IPS-15b (cell line): Measurements from ENCODE around the gene TBC1D22A.

Experiments
- H3K27me3 ChIP-seq: one replicate; pipeline ENCODE4 v1.6.1; 2013; ENCODE audit warnings: low read length; ENCODE audit not compliant: control insufficient read depth, insufficient read depth
- H3K36me3 ChIP-seq: one replicate; pipeline ENCODE4 v1.6.1; 2013; ENCODE audit warnings: low read length; ENCODE audit not compliant: control insufficient read depth, insufficient read depth
- H3K4me1 ChIP-seq: one replicate; pipeline ENCODE4 v1.6.1; 2013; ENCODE audit warnings: mild to moderate bottlenecking, low read length; ENCODE audit not compliant: control insufficient read depth, insufficient read depth
- H3K4me3 ChIP-seq: one replicate; pipeline ENCODE4 v1.5.1; 2013; ENCODE audit warnings: low read depth, low read length
- H3K9ac ChIP-seq: one replicate; pipeline ENCODE4 v1.6.1; 2013; ENCODE audit warnings: low read depth, mild to moderate bottlenecking, low read length
- H3K9me3 ChIP-seq: one replicate; pipeline ENCODE4 v1.6.1; 2013; ENCODE audit warnings: mild to moderate bottlenecking, low read length; ENCODE audit not compliant: control insufficient read depth, insufficient read depth

Gene TBC1D22A

DNA sequence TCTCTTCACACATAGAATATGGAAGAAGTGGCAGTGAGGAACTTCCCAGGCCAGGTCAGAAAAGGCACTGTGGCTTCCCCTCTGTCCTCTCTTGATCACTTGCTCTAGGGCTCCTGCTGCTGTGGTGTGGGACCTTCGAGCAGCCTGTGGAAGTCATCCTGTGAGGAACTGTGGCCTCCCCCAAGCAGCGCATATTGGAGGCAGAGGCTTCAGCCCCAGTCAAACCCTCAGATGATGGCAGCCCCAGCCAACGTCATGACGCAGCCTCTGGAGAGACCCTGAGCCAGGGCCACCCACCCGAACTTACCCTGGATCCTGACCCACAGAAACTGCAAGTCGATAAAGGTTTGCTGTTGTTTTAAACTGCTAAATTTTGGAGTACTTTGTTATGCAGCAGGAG, 444.9 kb downstream of the TBC1D22A start:
- Histone ChIP-seq H3K4me3 (no peak overlapping the region), H3K9me3 (no peaks in the 10 kb centered on the region), H3K27me3 (no peaks in the 10 kb centered on the region), H3K36me3 (no peaks in the 10 kb centered on the region), H3K9ac (no peak overlapping the region), H3K4me1 (no peaks in the 10 kb centered on the region)

DNA sequence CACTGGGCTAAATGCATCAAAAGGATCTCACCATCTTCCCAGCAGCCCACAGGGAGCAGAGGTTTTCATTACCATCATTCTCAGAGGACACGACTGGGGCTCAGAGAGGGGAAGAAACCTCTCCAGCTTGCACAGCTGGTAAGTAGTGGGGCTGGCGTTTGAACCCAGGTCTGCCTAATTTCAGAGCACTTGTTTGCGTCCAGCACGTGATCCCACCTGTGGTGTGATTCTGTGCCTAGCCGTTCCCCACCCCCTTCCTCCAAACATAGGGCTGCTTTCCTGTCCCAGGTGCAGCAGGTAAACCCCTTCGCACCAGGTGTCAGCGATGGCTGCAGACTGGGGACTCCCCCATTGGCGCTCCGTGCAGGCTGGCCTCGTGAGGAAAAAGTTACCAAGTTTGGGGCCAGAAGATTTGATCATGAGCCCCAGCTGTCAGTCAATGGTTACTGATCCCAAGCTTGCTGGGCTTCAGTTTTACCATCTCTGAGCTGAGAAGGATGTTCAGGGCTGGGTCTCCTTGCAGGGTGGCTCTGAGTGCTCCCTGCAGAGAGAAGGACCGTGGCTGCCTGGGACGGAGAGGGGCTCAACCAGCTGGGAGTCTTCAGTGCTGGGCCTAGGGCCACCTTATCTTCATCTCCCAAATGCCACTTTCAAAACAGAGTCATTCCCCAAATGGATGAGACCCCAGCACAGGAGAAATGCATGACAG, 445.6 kb downstream of the TBC1D22A start:
- H3K4me1 ChIP-seq: no peaks in the 10 kb centered on the region
- H3K27me3 ChIP-seq: no peaks in the 10 kb centered on the region
- no peak overlapping the region for H3K4me3 ChIP-seq
- H3K36me3 ChIP-seq: no peaks in the 10 kb centered on the region
- no peaks in the 10 kb centered on the region for H3K9me3 ChIP-seq
- H3K9ac ChIP-seq: no peak overlapping the region

DNA sequence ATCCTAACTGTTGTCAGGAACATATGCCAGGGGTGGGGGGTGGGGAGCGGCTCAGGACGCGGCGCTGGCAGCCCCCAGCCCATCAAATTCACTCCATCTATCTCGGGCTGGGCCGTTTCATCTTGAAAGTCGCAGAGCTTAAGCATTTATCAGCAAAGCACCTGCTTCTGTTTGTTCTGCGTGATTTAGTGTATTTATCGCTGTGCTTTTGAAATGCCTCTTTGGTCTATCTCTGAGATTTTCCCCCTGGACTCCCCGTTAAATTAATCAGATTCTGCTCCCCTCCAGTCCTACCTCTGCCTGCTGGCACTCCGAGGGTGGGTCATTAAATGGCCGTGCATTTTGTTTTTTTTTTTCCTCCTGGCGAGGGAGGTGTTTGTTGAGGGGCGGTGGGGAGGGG, 446.2 kb downstream of the TBC1D22A start:
- no peak overlapping the region for H3K9ac ChIP-seq
- no peaks in the 10 kb centered on the region for H3K36me3 ChIP-seq
- no peak overlapping the region for H3K4me3 ChIP-seq
- no peaks in the 10 kb centered on the region for H3K27me3 ChIP-seq
- H3K4me1 ChIP-seq: no peaks in the 10 kb centered on the region
- no peaks in the 10 kb centered on the region for H3K9me3 ChIP-seq

DNA sequence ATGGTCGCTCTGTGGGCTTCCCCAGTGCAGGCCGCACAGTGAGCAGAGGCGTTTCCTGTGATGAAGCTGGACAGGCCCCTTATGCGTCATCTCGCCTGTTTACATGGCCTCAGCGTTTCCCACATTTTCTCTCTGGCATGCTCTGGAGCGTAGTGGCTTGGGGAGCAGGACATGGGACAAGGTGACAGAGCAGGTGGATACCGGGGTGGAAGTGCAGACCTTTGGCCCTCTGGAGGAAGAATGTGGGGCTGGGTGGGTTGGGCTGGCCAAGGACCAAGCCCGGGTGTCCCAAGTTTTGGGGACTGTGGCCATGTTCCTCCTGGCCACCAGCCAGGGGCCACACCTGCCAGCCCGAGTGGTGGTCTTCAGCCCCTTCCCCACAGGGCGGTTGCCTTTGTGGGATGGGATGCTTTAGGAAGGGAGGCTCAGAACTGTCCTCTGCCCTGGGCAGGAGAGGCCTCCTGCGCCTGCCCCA, 446.6 kb downstream of the TBC1D22A start:
- Histone ChIP-seq H3K9ac (no peak overlapping the region), H3K4me3 (no peak overlapping the region), H3K36me3 (no peaks in the 10 kb centered on the region), H3K27me3 (no peaks in the 10 kb centered on the region), H3K4me1 (no peaks in the 10 kb centered on the region), H3K9me3 (no peaks in the 10 kb centered on the region)

DNA sequence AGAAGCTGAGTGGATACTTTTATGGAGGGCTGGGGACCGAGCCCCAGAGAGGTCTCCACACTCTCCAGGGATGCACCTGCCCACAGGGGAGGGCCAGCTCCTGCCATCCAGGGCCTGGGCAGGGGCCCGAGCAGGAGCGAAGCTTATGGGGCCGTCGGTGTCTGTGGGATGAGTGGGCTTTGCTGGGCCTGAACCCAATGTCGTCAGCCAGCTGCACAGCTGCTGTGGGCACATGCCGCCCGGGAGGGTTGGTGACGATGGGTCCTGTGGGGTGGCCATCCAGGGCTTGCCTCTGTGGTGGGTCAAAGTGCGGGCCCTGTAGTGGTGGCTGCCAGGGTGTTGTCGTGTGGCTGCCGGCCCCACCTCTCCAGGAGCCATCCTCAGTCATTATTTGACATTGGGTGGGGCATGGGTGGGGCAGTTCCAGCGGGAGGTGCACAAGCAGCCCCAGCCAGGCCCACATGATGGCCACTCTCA, 447.1 kb downstream of the TBC1D22A start:
- Histone ChIP-seq H3K4me1 (no peaks in the 10 kb centered on the region), H3K9ac (no peak overlapping the region), H3K36me3 (no peaks in the 10 kb centered on the region), H3K4me3 (no peak overlapping the region), H3K27me3 (no peaks in the 10 kb centered on the region), H3K9me3 (no peaks in the 10 kb centered on the region)

DNA sequence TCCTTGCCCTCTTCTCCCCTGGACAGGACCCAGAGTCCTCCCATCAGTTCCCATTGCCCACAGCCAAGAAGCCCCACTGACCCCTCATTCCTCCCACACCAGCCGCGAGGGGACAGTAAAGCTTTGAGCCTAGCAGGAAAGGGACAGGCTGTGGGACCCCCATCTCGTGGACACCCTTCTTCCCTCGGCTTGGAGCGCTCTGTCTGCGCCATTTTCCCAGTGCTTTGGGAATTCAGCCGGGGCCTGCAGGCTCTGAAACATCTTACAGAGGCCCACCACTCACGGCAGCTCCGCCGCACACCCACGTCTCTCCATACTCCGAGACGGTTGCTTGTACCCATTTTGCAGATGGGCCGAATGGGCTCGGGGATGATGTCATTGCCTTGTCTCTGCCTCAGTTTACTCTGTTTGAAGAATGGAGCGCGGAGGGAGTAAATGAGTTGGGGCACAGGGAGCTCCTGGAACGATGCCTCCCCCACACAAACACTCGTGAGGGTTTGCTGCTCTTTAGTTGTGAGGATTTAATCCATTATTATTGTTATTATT, 447.7 kb downstream of the TBC1D22A start:
- Histone ChIP-seq H3K27me3 (no peaks in the 10 kb centered on the region), H3K9me3 (no peaks in the 10 kb centered on the region), H3K9ac (no peak overlapping the region), H3K4me1 (no peaks in the 10 kb centered on the region), H3K4me3 (no peak overlapping the region), H3K36me3 (no peaks in the 10 kb centered on the region)

DNA sequence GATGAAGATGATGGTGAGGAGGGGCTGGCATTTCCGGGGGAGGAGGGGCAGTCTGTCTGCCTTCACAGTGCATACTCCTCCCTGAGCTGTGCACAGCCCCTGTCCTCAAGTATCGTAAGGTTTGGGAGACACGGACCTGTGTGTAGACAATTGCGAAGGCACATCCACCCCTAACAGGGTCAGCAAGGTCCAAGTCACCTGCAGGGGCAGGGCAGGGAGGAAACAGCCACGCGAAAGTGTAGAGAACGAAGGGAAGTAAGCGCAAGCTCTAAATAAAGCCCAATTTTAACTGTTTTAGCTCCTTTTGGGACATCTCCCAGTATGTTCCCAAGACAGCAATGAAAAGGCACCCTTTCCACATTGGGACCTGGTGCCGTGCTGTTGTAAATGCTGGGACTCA, 448.2 kb downstream of the TBC1D22A start:
- Histone ChIP-seq H3K9ac (no peak overlapping the region), H3K36me3 (no peaks in the 10 kb centered on the region), H3K4me1 (no peaks in the 10 kb centered on the region), H3K27me3 (no peaks in the 10 kb centered on the region), H3K9me3 (no peaks in the 10 kb centered on the region), H3K4me3 (no peak overlapping the region)

DNA sequence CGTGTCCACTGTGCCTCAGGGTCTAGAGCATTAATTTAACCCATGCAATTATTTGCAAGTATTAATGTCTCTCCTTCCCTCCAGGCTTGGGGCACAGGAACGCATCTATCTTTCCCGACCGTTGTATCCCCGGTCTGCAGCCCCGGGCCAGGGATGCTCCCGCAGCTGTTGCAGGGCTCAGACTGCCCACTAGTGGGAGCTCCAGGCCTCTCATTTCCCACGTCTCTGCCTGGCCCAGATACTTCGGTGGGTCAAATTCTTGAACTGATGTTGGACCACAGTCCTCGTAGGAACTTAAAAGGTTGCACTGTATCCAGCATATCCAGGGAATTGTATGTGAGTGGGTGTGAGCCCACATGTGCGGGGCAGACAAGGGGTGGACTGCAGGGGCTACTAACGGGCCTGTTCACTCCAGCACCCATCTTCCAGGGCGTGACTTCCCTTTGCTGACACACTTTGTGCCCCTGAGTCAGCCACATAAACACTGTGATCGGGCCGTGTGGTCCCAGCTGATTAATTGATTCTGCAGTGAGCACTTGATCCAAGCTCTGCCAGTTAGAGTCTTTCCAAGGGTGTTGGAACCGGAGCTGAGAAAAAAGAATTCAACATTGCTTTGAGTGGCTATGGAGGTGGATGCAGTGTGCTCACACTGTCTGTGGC, 451.3 kb downstream of the TBC1D22A start:
- no peaks in the 10 kb centered on the region for H3K4me1 ChIP-seq
- no peak overlapping the region for H3K9ac ChIP-seq
- no peak overlapping the region for H3K4me3 ChIP-seq
- H3K27me3 ChIP-seq: no peaks in the 10 kb centered on the region
- no peaks in the 10 kb centered on the region for H3K9me3 ChIP-seq
- no peaks in the 10 kb centered on the region for H3K36me3 ChIP-seq

DNA sequence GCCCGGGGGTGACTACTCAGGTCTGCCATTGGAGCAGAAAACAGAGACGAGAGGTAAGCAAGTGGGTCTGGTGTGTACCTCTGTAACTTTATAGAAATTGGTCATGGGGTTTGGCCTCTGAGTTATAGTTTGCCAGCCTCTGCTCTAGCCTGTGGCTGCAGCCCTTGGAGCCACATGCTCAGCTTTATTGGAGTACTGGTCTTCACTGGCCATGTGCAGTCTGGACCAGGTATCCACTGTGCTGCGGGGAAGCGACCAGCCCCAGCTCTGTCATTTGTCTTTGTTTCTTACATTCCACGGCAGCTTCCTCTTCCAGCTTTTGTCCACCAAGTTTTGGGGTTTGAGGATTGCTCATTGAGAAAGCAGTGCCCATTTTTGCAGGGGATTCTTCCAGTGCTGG, 453.4 kb downstream of the TBC1D22A start:
- Histone ChIP-seq H3K9me3 (peaks cover 8% of the 10 kb centered on the region), H3K9ac (no peak overlapping the region), H3K4me1 (no peaks in the 10 kb centered on the region), H3K4me3 (no peak overlapping the region), H3K27me3 (no peaks in the 10 kb centered on the region), H3K36me3 (no peaks in the 10 kb centered on the region)

DNA sequence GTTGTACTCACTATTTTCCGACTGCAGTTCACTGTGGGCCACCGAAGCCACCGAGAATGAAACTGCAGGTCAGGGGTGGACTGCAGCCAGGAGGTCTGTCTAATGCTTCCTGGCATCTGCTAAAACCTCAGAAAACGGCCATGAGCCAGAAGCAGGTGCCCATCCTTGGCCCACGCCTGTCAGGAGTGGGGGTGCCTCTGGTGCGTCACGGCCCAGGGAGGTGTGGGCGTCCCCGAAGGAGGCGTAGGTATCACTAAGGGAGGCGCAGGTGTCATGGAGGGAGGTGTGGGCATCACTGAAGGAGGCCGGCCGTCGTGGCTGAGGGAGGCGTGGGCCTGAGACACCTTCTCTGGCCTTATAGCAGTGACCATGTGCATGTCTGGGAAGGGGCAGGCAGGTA, 456.2 kb downstream of the TBC1D22A start:
- Histone ChIP-seq H3K4me3 (no peak overlapping the region), H3K9me3 (peaks cover 17% of the 10 kb centered on the region), H3K27me3 (no peaks in the 10 kb centered on the region), H3K36me3 (no peaks in the 10 kb centered on the region), H3K4me1 (no peaks in the 10 kb centered on the region), H3K9ac (no peak overlapping the region)

DNA sequence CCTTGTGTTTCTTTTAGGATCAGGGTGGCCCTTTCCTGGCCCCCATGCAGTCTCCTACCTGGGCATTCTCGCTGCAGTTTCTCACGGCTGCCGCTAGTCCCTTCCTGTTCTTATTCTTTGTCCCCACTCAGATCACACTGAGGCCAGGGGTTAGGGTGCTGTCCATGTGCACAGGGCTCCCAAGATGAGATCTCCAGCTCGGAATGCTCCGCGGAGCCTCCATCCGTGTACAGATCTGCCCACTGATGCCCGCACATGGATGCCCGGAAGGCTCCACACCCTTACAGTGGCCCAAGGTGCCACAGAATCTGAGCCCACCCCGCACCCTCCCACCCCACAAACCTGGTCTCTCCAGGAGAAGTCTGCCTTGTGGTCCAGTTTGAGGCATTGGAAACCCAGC, 457.3 kb downstream of the TBC1D22A start:
- H3K9me3 ChIP-seq: peaks cover 19% of the 10 kb centered on the region
- H3K27me3 ChIP-seq: no peaks in the 10 kb centered on the region
- H3K9ac ChIP-seq: no peak overlapping the region
- H3K36me3 ChIP-seq: no peaks in the 10 kb centered on the region
- no peaks in the 10 kb centered on the region for H3K4me1 ChIP-seq
- H3K4me3 ChIP-seq: no peak overlapping the region

DNA sequence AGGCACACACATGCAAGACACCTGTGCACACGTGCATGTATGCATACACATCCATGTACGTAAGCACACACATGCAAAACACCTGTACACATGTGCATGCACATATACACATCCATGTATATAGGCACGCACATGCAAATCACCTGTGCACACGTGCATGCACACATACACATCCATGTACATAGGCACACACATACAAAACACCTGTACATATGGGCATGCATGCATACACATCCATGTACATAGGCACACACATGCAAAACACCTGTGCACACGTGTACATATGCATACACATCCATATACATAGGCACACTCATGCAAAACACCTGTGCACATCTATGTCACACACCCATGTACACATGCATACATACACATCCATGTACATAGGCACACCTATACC, 458.3 kb downstream of the TBC1D22A start:
- H3K9me3 ChIP-seq: peaks cover 24% of the 10 kb centered on the region

More for the DNA sequence above, 458.3 kb downstream of the TBC1D22A start:
- Histone ChIP-seq H3K4me3 (peak overlapping the region; percentile 10), H3K9ac (no peak overlapping the region), H3K36me3 (no peaks in the 10 kb centered on the region), H3K27me3 (no peaks in the 10 kb centered on the region), H3K4me1 (no peaks in the 10 kb centered on the region)
